K562 (cell line): ENCODE data around the gene YIPF1. TPM values are rescaled to one million over a fixed set of nuclear protein-coding genes. Genes with fewer than 3 reads are reported as not detected.
A peak's percentile ranks its signal among the peaks of the same experiment; 100 is the strongest.

Source experiments
- CHAMP1 ChIP-seq: fragments of 450-650 bp; IDR thresholded peaks from 2 replicates; pipeline ENCODE4 v1.6.1; 2016; ENCODE audit warnings: mild to moderate bottlenecking
- CREB5 ChIP-seq: fragments of 250-450 bp; sonication (Bioruptor Pico); IDR thresholded peaks from 2 replicates; pipeline ENCODE4 v1.5.0; 2020; ENCODE audit warnings: mild to moderate bottlenecking
- FOXK1 ChIP-seq: sonication (generic); formaldehyde crosslinking; IDR thresholded peaks from 2 replicates; pipeline ENCODE4 v1.8.0; 2022; ENCODE audit warnings: missing genetic modification reagents, mild to moderate bottlenecking, borderline replicate concordance
- GATA2 ChIP-seq: sonication (generic); formaldehyde crosslinking; IDR thresholded peaks from 2 replicates; pipeline ENCODE4 v1.4.0; 2020; ENCODE audit warnings: mild to moderate bottlenecking, missing genetic modification reagents
- HNRNPH1 ChIP-seq: fragments of 200-400 bp; formaldehyde crosslinking; optimal IDR thresholded peaks from 2 replicates; pipeline ENCODE3; 2017; ENCODE audit warnings: low read depth, mild to moderate bottlenecking, low read length, moderate library complexity
- HSF4 ChIP-seq: fragments of 250-450 bp; sonication (Bioruptor Pico); IDR thresholded peaks from 2 replicates; pipeline ENCODE4 v2.1.2; 2022; ENCODE audit warnings: mild to moderate bottlenecking, moderate library complexity, borderline replicate concordance
- JUN ChIP-seq, 2 experiments: sonication (generic) in 1 of 2; formaldehyde crosslinking in 1 of 2; IDR thresholded peaks; 2 replicates each; pipeline versions ENCODE4 v1.6.1 to v1.8.0; 2012 to 2022; ENCODE audit warnings: borderline replicate concordance in 2 of 2, mild to moderate bottlenecking in 2 of 2, improper control_type of control experiment in 1 of 2, low read depth in 1 of 2, low read length in 1 of 2, missing genetic modification reagents in 1 of 2
- MBD2 ChIP-seq: sonication (generic); IDR thresholded peaks from 2 replicates; pipeline ENCODE4 v1.6.1; 2016; ENCODE audit warnings: low read depth, borderline replicate concordance
- MCM5 ChIP-seq: fragments of 450-650 bp; IDR thresholded peaks from 2 replicates; pipeline ENCODE4 v1.6.1; 2016; ENCODE audit warnings: low read depth
- NR2F6 ChIP-seq: fragments of 450-650 bp; formaldehyde crosslinking; IDR thresholded peaks from 2 replicates; pipeline ENCODE4 v1.4.0; 2020; ENCODE audit warnings: mild to moderate bottlenecking
- PHB2 ChIP-seq: fragments of 450-650 bp; IDR thresholded peaks from 2 replicates; pipeline ENCODE4 v1.6.1; 2017; ENCODE audit warnings: low read depth
- ZNF354B ChIP-seq: fragments of 250-450 bp; sonication (Bioruptor Pico); IDR thresholded peaks from 2 replicates; pipeline ENCODE4 v1.4.0; 2020
- ZNF57 ChIP-seq: fragments of 450-650 bp; formaldehyde crosslinking; IDR thresholded peaks from 2 replicates; pipeline ENCODE4 v1.4.0; 2020; ENCODE audit warnings: mild to moderate bottlenecking, moderate library complexity
- ZZZ3 ChIP-seq: fragments of 450-650 bp; IDR thresholded peaks from 2 replicates; pipeline ENCODE4 v1.6.1; 2016; ENCODE audit warnings: antibody characterized with exemption, mild to moderate bottlenecking, moderate library complexity
- polyA plus RNA-seq, 8 experiments: library from polyadenylated mRNA; depleted of rRNA in 4 of 8; stranded (reverse) in 5 of 8; unstranded in 3 of 8; fragments of >200 nt; fragmentation: Nextera tagmentation in 2 of 8; fragmentation: Illumina TruSeq in 1 of 8; extraction: Ambion mirVana in 2 of 8; extraction: Trizol in 1 of 8; gene quantifications; 2 replicates each; pipeline versions ENCODE4 v1.2.1 to v1.2.3, GENCODE V29; 2011 to 2014; ENCODE audit warnings: inconsistent platforms in 1 of 8, missing spikeins in 1 of 8
- total RNA-seq, 7 experiments: library from RNA; depleted of rRNA in 6 of 7; stranded (reverse); fragments of >200 nt in 6 of 7; fragmentation: Illumina TruSeq in 2 of 7; extraction: Trizol in 2 of 7; gene quantifications; 2 replicates each; pipeline versions ENCODE4 v1.2.1 to v1.2.3, GENCODE V29; 2011 to 2021; ENCODE audit warnings: low replicate concordance in 1 of 7
- TF ChIP-seq, protein P1 (sequence below): IDR thresholded peaks from 2 replicates; pipeline ENCODE4 v1.6.1; 2011; ENCODE audit not compliant: insufficient read length; ENCODE audit errors: extremely low read depth
- TF ChIP-seq, protein P2 (sequence below): sonication (generic); formaldehyde crosslinking; IDR thresholded peaks from 2 replicates; pipeline ENCODE4 v1.8.0; 2023; ENCODE audit warnings: mild to moderate bottlenecking, missing genetic modification reagents
- TF ChIP-seq, protein P3 (sequence below): fragments of 250-450 bp; sonication (Bioruptor Pico); IDR thresholded peaks from 2 replicates; pipeline ENCODE4 v1.8.0; 2021; ENCODE audit warnings: moderate library complexity, mild to moderate bottlenecking, inconsistent platforms

The YIPF1 gene
- total and polyA plus RNA-seq, 9 of the 15 experiments (the other 6 are each of a cell fraction or from before 2014, with no cell fraction given) = 11.5 to 37.5 (median 19.2) TPM

- peak; percentile 78 for TF ChIP-seq CHAMP1
- 0 out of 2 replicates have a peak, but pooled peaks have one; percentile 33 for TF ChIP-seq PHB2
- TF ChIP-seq NR2F6 (CRISPR knock-in tag) = no peak
- TF ChIP-seq CREB5 (CRISPR knock-in tag) = no peak
- no peak for TF ChIP-seq FOXK1 (CRISPR knock-in tag)
- TF ChIP-seq HNRNPH1 = no peak
- TF ChIP-seq, protein P1, sequence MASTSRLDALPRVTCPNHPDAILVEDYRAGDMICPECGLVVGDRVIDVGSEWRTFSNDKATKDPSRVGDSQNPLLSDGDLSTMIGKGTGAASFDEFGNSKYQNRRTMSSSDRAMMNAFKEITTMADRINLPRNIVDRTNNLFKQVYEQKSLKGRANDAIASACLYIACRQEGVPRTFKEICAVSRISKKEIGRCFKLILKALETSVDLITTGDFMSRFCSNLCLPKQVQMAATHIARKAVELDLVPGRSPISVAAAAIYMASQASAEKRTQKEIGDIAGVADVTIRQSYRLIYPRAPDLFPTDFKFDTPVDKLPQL = no peak
- TF ChIP-seq ZNF354B = no peak
- TF ChIP-seq HSF4 (CRISPR knock-in tag) = no peak
- TF ChIP-seq GATA2 = no peak
- no peak for TF ChIP-seq JUN (IDR thresholded peaks at IDR 0.05; ENCODE audit: borderline replicate concordance, low read depth, low read length)
- TF ChIP-seq JUN (CRISPR knock-in tag; IDR thresholded peaks at IDR 0.05; ENCODE audit: borderline replicate concordance) = no peak
- no peak for TF ChIP-seq ZZZ3
- no peak for TF ChIP-seq MCM5
- TF ChIP-seq, protein P2, sequence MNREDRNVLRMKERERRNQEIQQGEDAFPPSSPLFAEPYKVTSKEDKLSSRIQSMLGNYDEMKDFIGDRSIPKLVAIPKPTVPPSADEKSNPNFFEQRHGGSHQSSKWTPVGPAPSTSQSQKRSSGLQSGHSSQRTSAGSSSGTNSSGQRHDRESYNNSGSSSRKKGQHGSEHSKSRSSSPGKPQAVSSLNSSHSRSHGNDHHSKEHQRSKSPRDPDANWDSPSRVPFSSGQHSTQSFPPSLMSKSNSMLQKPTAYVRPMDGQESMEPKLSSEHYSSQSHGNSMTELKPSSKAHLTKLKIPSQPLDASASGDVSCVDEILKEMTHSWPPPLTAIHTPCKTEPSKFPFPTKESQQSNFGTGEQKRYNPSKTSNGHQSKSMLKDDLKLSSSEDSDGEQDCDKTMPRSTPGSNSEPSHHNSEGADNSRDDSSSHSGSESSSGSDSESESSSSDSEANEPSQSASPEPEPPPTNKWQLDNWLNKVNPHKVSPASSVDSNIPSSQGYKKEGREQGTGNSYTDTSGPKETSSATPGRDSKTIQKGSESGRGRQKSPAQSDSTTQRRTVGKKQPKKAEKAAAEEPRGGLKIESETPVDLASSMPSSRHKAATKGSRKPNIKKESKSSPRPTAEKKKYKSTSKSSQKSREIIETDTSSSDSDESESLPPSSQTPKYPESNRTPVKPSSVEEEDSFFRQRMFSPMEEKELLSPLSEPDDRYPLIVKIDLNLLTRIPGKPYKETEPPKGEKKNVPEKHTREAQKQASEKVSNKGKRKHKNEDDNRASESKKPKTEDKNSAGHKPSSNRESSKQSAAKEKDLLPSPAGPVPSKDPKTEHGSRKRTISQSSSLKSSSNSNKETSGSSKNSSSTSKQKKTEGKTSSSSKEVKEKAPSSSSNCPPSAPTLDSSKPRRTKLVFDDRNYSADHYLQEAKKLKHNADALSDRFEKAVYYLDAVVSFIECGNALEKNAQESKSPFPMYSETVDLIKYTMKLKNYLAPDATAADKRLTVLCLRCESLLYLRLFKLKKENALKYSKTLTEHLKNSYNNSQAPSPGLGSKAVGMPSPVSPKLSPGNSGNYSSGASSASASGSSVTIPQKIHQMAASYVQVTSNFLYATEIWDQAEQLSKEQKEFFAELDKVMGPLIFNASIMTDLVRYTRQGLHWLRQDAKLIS = 0 out of 2 replicates have a peak, but pooled peaks have one; percentile 18
- no peak for TF ChIP-seq MBD2
- no peak for TF ChIP-seq ZNF57 (CRISPR knock-in tag)
- TF ChIP-seq, protein P3, sequence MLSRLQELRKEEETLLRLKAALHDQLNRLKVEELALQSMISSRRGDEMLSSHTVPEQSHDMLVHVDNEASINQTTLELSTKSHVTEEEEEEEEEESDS (CRISPR knock-in tag) = no peak
Measured at GRCh38 chr1:53889304-53890298, at the start of gene YIPF1 (continued).
